ENCODE results near the gene TRIM41. TPM values are rescaled to one million over a fixed set of nuclear protein-coding genes. Genes with fewer than 3 reads are reported as not detected.

TRIM41 gene
- total and polyA plus RNA-seq, 2 of the 13 experiments (the other 11 are each of a cell fraction or from before 2014, with no cell fraction given): 10.2 to 16.7 TPM

- TF ChIP-seq ZBTB39 (CRISPR knock-in tag; IDR thresholded peaks at IDR 0.05): no peak
- no peak for TF ChIP-seq NFATC3 (CRISPR knock-in tag; IDR thresholded peaks at IDR 0.05)
- TF ChIP-seq HBP1 (CRISPR knock-in tag; IDR thresholded peaks at IDR 0.05; ENCODE audit: low read depth): no peak
- TF ChIP-seq ZNF383 (CRISPR knock-in tag; IDR thresholded peaks at IDR 0.05; ENCODE audit: borderline replicate concordance): no peak
- TF ChIP-seq CTCF (CRISPR knock-in tag; IDR thresholded peaks at IDR 0.05): peak; percentile 53
- TF ChIP-seq ZNF543 (CRISPR knock-in tag; IDR thresholded peaks at IDR 0.05): peak; percentile 85
- TF ChIP-seq THAP11 (CRISPR knock-in tag; IDR thresholded peaks at IDR 0.05): peak; percentile 67
- 0 out of 2 replicates have a peak, but pooled peaks have one; percentile 52 for TF ChIP-seq BATF2 (CRISPR knock-in tag; IDR thresholded peaks at IDR 0.05)
- no peak for TF ChIP-seq HNRNPK (IDR thresholded peaks at IDR 0.05; ENCODE audit: low read depth, low read length, poor library complexity, severe bottlenecking)
- TF ChIP-seq DZIP1 (CRISPR knock-in tag; IDR thresholded peaks at IDR 0.05): no peak
- TF ChIP-seq ZNF557 (CRISPR knock-in tag; IDR thresholded peaks at IDR 0.05): 0 out of 2 replicates have a peak, but pooled peaks have one; percentile 45
- no peak; the same call in 1 of the 2 replicates for TF ChIP-seq THRA (CRISPR knock-in tag; IDR thresholded peaks at IDR 0.05; ENCODE audit: borderline replicate concordance)
- TF ChIP-seq CREM (IDR thresholded peaks at IDR 0.05): no peak
- no peak for TF ChIP-seq CREM (CRISPR knock-in tag; IDR thresholded peaks at IDR 0.05)
- TF ChIP-seq PPARG (CRISPR knock-in tag; conservative IDR thresholded peaks at IDR 0.05): peak; percentile 56; the same call in 1 of the 2 replicates
- 0 out of 2 replicates have a peak, but pooled peaks have one; percentile 17 for TF ChIP-seq KAT7 (CRISPR knock-in tag; IDR thresholded peaks at IDR 0.05; ENCODE audit: borderline replicate concordance)
- no peak for TF ChIP-seq ZMAT5 (CRISPR knock-in tag; IDR thresholded peaks at IDR 0.05; ENCODE audit: borderline replicate concordance, low read depth)
- no peak for TF ChIP-seq ZNF335 (CRISPR knock-in tag; IDR thresholded peaks at IDR 0.05)
These were observed 31.4 kb upstream of the TRIM41 start (continued) for GRCh38 chr5:181191526-181192336.
